PC-9 (cell line): Measurements from ENCODE around the gene TMEM198. TPM values are rescaled to one million over a fixed set of nuclear protein-coding genes. Genes with fewer than 3 reads are reported as not detected.

Experiments used
- BruUV-seq: library from RNA; stranded (reverse); fragments of 400-500 nt; replicated peaks from 2 replicates; lab custom pipeline; 2021; lab: Mats Ljungman, UMichigan
- CTCF ChIA-PET: fragments of 300-600 bp; sonication (Branson Sonifier 250); formaldehyde crosslinking; loops from one replicate; lab custom pipeline; 2022; ENCODE audit warnings: antibody characterized with exemption; lab: Charles Lee
- POLR2A ChIA-PET: fragments of 300-600 bp; sonication (Branson Sonifier 250); formaldehyde crosslinking; loops from one replicate; lab custom pipeline; 2022; ENCODE audit warnings: antibody characterized with exemption; ENCODE audit not compliant: unreplicated experiment; lab: Charles Lee
- DNase-seq, 2 experiments: peaks; one replicate each; pipeline versions ENCODE4 v3.0.0 to v3.0.0-alpha.2; 2015 to 2022; ENCODE audit warnings: mixed read lengths in 1 of 2
- H2AFZ ChIP-seq: fragments of 200-600 bp; sonication (generic); 2 replicates; pipeline ENCODE4 v1.8.1; 2017; ENCODE audit warnings: antibody characterized with exemption
- H3F3A ChIP-seq: fragments of 200-600 bp; sonication (generic); 2 replicates; pipeline ENCODE4 v1.8.1; 2017; ENCODE audit warnings: antibody characterized with exemption, mild to moderate bottlenecking, low read depth; ENCODE audit not compliant: insufficient read depth
- H3K27ac ChIP-seq: fragments of 200-600 bp; sonication (generic); 2 replicates; pipeline ENCODE4 v1.6.1; 2016; ENCODE audit warnings: mixed run types
- H3K27me3 ChIP-seq: fragments of 200-600 bp; sonication (generic); 2 replicates; pipeline ENCODE4 v1.6.1; 2016; ENCODE audit warnings: low read depth, mixed run types; ENCODE audit not compliant: insufficient read depth
- H3K36me3 ChIP-seq: fragments of 200-600 bp; sonication (generic); 2 replicates; pipeline ENCODE4 v1.6.1; 2016; ENCODE audit warnings: low read depth, mixed run types
- H3K4me1 ChIP-seq: fragments of 200-600 bp; sonication (generic); replicated peaks from 2 replicates; pipeline ENCODE4 v1.6.1; 2016; ENCODE audit warnings: mixed run types; ENCODE audit not compliant: insufficient read depth
- H3K4me2 ChIP-seq: fragments of 200-600 bp; sonication (generic); 2 replicates; pipeline ENCODE4 v1.6.1; 2017; ENCODE audit warnings: mixed run types
- H3K4me3 ChIP-seq: fragments of 200-600 bp; sonication (generic); 2 replicates; pipeline ENCODE4 v1.6.1; 2016; ENCODE audit warnings: mixed run types
- H3K79me2 ChIP-seq: fragments of 200-600 bp; sonication (generic); 2 replicates; pipeline ENCODE4 v1.6.1; 2017; ENCODE audit warnings: low read depth, mixed run types
- H3K9me2 ChIP-seq: fragments of 200-600 bp; sonication (generic); 2 replicates; pipeline ENCODE4 v1.8.1; 2017; ENCODE audit warnings: mild to moderate bottlenecking; ENCODE audit not compliant: insufficient read depth
- H3K9me3 ChIP-seq: fragments of 200-600 bp; sonication (generic); 2 replicates; pipeline ENCODE4 v1.8.1; 2016; ENCODE audit warnings: low read depth; ENCODE audit not compliant: insufficient read depth
- H4K20me1 ChIP-seq: fragments of 200-600 bp; sonication (generic); 2 replicates; pipeline ENCODE4 v1.8.1; 2017; ENCODE audit not compliant: insufficient read depth
- EZH2 ChIP-seq: fragments of 200-600 bp; sonication (generic); IDR thresholded peaks from 2 replicates; pipeline ENCODE4 v1.8.0; 2017; ENCODE audit warnings: antibody characterized with exemption, low read depth
- intact Hi-C: fragments of 100-400 bp; cut with micrococcal nuclease; formaldehyde crosslinking; loops from one replicate; pipeline ENCODE4 v1.10.0; 2022; ENCODE audit not compliant: unreplicated experiment
- total RNA-seq: library from RNA; stranded (reverse); gene quantifications from 2 replicates; pipeline ENCODE4 v1.2.3, GENCODE V29; 2021
- TF ChIP-seq, protein P1 (sequence below): fragments of 200-600 bp; sonication (generic); conservative IDR thresholded peaks from 2 replicates; pipeline ENCODE4 v1.6.1; 2017; ENCODE audit warnings: mixed run types, antibody characterized with exemption, mild to moderate bottlenecking, moderate library complexity

Gene TMEM198
- total RNA-seq, 1 experiment from 2014 or later, result 3.6 TPM

DNA sequence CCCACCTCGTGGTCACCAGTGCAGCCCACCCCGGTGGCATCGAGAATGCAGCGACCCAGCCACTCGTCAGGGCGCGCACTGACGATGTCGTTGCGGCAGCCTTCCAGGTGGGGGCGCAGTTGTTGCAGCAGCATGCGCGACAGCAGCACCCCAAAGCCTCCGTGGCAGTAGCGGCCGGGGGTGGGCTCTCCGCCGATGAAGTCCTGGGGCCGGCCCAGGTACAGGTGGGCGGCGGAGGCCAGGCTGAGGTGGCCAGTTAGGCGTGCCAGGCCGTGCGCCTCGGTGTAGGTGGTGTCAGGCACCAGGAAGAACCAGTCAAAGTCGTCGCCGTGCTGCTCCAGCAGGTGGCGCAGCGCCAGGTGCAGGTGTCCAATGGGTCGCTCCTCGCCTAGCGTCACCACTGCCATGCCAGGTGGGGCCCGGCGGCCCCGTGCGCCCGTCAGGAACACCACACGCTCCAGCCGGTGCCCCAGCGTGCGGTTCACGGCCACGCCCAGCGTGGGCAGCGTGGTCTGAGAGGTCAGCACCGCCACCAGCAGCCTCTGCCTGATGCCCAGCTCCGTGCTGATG lies 2.1 kb upstream of the TMEM198 start:
- intact Hi-C loops, result loop anchor here (1.0 to 2.0 kb wide), 2 partner anchors 29 to 101 kb away; partner anchors contain the start of gene OBSL1
- Histone ChIP-seq H3K9me2 (no peaks in the 10 kb centered on the region), H3K4me1 (no peaks in the 10 kb centered on the region; the same call in 1 of the 2 replicates), H2AFZ (no peak overlapping the region), H3K27ac (no peak overlapping the region), H3K36me3 (peaks cover 10% of the 10 kb centered on the region), H3K4me2 (peak overlapping the region; percentile 93), H3K4me3 (peak overlapping the region; percentile 65), H3F3A (peaks cover 17% of the 10 kb centered on the region; the same call in 1 of the 2 replicates), H3K79me2 (peaks cover 17% of the 10 kb centered on the region), H4K20me1 (peaks cover 23% of the 10 kb centered on the region), H3K9me3 (no peaks in the 10 kb centered on the region), H3K27me3 (no peaks in the 10 kb centered on the region)
- POLR2A ChIA-PET, result interaction anchor here (0.9 kb wide), 1 partner anchor 55 kb away, joined by 5 read pairs; the partner anchor contains the start of gene STK11IP
- CTCF ChIA-PET, result interaction anchor here (0.6 to 1.9 kb wide), 5 partner anchors 29 to 285 kb away, joined by 6 to 10 read pairs (median 7); partner anchors contain the start of gene OBSL1
- no peak for TF ChIP-seq EZH2
- TF ChIP-seq, protein P1, sequence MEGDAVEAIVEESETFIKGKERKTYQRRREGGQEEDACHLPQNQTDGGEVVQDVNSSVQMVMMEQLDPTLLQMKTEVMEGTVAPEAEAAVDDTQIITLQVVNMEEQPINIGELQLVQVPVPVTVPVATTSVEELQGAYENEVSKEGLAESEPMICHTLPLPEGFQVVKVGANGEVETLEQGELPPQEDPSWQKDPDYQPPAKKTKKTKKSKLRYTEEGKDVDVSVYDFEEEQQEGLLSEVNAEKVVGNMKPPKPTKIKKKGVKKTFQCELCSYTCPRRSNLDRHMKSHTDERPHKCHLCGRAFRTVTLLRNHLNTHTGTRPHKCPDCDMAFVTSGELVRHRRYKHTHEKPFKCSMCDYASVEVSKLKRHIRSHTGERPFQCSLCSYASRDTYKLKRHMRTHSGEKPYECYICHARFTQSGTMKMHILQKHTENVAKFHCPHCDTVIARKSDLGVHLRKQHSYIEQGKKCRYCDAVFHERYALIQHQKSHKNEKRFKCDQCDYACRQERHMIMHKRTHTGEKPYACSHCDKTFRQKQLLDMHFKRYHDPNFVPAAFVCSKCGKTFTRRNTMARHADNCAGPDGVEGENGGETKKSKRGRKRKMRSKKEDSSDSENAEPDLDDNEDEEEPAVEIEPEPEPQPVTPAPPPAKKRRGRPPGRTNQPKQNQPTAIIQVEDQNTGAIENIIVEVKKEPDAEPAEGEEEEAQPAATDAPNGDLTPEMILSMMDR, result peak; percentile 89
- BruUV-seq, result no TSS peak
- peak; percentile 68 to 92 for DNase-seq

- H3K27ac ChIP-seq, result peak overlapping the region; percentile 55
- intact Hi-C loops, result loop anchor here (1.0 to 2.0 kb wide), 3 partner anchors 28 to 146 kb away; partner anchors contain the start of genes OBSL1 and STK11IP
- H3K9me3 ChIP-seq, result no peaks in the 10 kb centered on the region
- peak; percentile 37 to 40 for DNase-seq
- H3K27me3 ChIP-seq, result no peaks in the 10 kb centered on the region
- POLR2A ChIA-PET, result interaction anchor here (0.6 to 0.9 kb wide), 5 partner anchors 54 to 251 kb away, joined by 3 to 5 read pairs (median 4); partner anchors contain the start of gene STK11IP
- peaks cover 10% of the 10 kb centered on the region for H3K36me3 ChIP-seq
- peak overlapping the region; percentile 70; the same call in 1 of the 2 replicates for H2AFZ ChIP-seq
- no TSS peak for BruUV-seq
- CTCF ChIA-PET, result interaction anchor here (0.6 kb wide), 2 partner anchors 12 to 144 kb away, joined by 4 to 7 read pairs; no protein-coding TSS in a partner anchor
- peaks cover 11% of the 10 kb centered on the region; the same call in 1 of the 2 replicates for H3F3A ChIP-seq
- no peaks in the 10 kb centered on the region; the same call in 1 of the 2 replicates for H3K4me1 ChIP-seq
- H4K20me1 ChIP-seq, result peaks cover 23% of the 10 kb centered on the region
- no peaks in the 10 kb centered on the region for H3K9me2 ChIP-seq
- H3K79me2 ChIP-seq, result peaks cover 17% of the 10 kb centered on the region
- H3K4me3 ChIP-seq, result peak overlapping the region; percentile 65
- H3K4me2 ChIP-seq, result peak overlapping the region; percentile 93
- TF ChIP-seq EZH2, result no peak
- TF ChIP-seq, protein P1, result no peak
These were observed 765 bp upstream of the TMEM198 start for GRCh38 chr2:219542931-219543595.

GRCh38 chr2:219544567-219544966 lies 739 bp downstream of the TMEM198 start:
- ChIA-PET POLR2A (no interaction called here), CTCF (no interaction called here)
- Histone ChIP-seq H3K36me3 (peaks cover 10% of the 10 kb centered on the region), H3K4me1 (no peaks in the 10 kb centered on the region; the same call in 1 of the 2 replicates), H3K9me3 (no peaks in the 10 kb centered on the region), H3K9me2 (no peaks in the 10 kb centered on the region), H3K27me3 (no peaks in the 10 kb centered on the region), H3K4me2 (peak overlapping the region; percentile 93), H2AFZ (peak overlapping the region; percentile 82; the same call in 1 of the 2 replicates), H3K27ac (no peak overlapping the region), H3K79me2 (peaks cover 17% of the 10 kb centered on the region), H3F3A (peaks cover 11% of the 10 kb centered on the region; the same call in 1 of the 2 replicates), H3K4me3 (peak overlapping the region; percentile 65), H4K20me1 (peaks cover 14% of the 10 kb centered on the region)
- intact Hi-C loops, result no loop called here
- no peak for TF ChIP-seq EZH2
- TF ChIP-seq, protein P1, result no peak
- BruUV-seq, result TSS peak; percentile 51
- no peak for DNase-seq
